GM18868 (cell line): ENCODE results near the gene THAP2.

ENCODE experiments used
- ATAC-seq: cut with Tn5 transposase; IDR thresholded peaks from one replicate; pipeline ENCODE4 v1.9.1; 2021; ENCODE audit warnings: mild to moderate bottlenecking, moderate library complexity; ENCODE audit not compliant: unreplicated experiment

THAP2 gene

DNA sequence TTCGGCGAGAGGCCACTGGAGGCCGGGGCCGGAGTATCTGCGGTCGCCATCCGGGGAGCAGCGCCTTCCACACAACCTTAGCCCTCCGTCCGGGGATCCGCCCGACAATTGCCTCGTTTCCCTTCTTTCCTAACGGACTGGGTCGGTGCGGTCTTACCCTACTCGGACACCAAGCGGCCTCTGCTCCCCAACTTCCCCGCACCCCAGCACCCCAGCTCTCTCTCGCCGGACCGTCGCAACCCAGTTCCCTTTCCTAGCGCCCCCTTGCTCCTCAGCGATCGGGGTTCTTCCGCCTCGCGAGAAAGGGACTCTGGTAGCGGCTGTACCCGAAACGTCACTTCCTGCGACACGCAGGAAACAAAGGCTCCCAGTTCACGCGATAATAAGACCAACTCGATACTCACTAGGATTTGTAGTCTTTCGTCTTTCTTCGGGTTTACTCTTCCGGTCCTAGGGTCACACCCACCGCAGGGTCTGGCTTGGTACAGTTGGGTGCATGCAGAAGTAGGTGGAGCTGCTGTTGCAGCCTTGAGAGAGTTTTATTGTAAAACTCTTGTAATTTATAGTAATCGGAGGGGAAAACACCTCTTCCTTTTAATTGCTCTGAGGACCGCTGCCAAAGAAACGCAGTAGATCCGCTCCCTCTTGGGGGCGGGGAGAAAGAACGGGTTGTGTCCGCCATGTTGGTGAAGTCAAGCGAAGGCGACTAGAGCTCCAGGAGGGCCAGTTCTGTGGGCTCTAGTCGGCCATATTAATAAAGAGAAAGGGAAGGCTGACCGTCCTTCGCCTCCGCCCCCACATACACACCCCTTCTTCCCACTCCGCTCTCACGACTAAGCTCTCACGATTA lies at the start of gene THAP2, which contains the start of gene ZFC3H1:
Gene THAP2, plus strand, starts transcription at position 741 of the 850 bp plus-strand sequence. CDS start 209 bp downstream, outside the sequence.
Gene ZFC3H1, minus strand, starts transcription at position 288 of the 850 bp plus-strand sequence. Its CDS starts 238 bp downstream, at position 50.
- peak; percentile 90 for ATAC-seq

DNA sequence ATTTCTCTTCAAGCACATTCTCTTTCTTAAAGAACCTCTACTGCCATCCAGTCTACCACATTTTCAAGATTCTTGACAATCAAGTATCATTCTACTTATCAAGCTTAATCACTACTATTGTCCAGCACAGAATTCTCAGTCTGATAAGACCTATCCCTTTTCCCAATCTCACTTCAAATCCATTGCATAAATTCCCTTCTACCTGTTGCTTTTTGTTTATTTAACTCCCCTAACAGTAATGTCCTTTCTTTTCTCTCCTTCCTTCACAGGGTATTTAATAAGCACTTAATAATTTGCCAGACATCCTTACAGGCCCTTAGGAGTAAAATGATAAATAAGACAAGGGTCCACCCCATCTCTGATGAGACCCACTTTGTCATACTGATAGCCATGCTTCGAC lies 42.2 kb upstream of the THAP2 start:
- no peak for ATAC-seq

DNA sequence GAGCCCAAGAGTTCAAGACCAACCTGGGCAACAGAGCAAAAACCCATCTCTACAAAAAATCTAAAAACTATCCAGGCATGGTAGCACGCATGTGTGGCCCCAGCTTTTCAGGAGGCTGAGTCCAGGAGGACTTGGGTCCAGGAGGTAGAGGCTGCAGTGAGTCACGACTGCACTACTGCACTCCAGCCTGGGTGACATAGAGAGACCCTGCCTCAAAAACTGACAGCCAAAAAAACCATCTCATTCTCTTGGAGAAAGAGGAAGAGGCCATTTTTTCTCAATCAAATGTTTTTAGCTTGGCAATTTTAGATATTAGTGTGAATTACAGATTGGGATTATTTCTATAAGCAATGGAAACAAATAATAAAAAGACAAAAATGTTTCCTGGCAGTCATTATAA lies 38.6 kb upstream of the THAP2 start:
- no peak for ATAC-seq

DNA sequence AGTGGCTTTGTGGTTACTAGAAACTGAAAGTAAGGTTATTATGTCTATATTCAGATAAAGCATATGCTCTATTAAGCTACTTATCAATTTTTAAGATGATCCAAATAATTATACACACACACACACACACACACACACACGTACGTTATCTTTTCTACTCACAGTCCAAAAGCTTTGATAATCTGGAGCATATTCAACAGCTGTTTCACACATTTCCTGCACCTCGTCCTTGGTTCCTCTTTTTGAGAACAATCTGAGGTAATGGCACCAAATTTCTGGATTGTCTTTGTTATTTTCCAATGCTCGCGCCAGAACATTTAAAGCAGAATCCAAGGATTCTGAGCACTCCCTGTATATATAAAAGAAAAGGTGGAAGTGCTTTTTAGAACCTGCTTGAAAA lies 38.0 kb upstream of the THAP2 start:
- peak; percentile 69 for ATAC-seq

DNA sequence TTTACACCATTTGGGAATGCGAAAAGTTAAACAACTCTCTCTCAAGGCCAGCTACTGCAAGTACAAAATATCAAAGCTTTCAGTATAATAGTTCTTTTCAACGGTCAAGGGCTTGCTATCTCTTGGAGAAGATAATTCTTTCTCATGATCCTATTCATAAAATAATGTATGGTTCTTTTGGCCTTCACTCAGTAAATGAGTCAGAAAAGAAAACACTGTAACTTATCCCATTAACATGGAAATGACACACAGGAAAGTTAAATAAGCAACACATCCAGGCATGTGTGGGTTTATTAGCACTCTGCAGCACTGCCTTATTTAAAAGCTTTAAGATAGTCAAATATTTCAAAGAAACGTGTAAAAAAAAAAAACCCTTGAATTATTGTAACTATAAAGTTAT lies 37.3 kb upstream of the THAP2 start:
- no peak for ATAC-seq

DNA sequence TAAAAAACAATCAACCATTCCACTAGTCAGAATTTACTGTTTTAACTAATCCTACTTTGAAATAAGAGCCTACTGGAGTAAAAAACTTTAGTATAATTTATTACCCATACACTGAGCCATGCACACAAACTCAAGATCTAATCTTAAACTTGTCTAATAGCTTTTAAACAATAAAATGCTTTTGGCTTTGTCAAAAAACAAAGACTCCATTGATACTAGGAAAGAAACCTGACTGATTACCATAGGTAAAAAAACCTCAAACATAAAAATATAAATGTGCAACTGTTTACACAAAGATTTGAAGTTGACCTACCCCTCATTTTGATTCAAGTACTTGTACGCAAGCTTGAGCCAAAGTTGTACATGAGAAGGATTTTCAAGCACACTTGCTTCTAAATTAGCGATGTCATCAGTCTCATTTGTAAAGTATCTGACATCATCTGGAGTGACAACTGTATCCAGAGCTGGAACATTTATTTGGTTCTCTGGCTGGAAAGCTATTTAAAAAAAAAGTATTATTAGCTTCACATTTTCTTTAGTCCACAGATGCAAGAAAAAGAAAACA lies 36.6 kb upstream of the THAP2 start:
- ATAC-seq, result no peak

DNA sequence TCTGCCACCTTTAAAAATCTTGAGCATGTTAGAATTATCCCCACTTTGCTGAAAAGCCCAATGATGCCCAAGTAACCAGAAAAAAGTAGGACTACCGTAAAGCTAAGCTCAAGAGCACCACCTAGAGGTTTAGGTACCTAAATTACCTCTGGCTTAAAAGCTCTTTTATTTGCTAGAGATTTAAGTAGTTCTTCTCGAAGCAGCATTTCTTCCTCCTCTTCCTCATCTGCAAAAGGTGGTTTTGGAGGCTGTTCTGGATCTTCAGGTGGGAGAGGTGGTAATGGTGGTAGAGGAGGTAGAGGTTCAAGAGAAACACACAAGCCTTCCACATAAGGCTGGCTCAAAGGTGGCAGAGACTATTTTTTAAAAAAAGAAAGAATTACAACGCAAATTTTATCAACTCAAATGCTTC lies 27.4 kb upstream of the THAP2 start:
- peak; percentile 62 for ATAC-seq

DNA sequence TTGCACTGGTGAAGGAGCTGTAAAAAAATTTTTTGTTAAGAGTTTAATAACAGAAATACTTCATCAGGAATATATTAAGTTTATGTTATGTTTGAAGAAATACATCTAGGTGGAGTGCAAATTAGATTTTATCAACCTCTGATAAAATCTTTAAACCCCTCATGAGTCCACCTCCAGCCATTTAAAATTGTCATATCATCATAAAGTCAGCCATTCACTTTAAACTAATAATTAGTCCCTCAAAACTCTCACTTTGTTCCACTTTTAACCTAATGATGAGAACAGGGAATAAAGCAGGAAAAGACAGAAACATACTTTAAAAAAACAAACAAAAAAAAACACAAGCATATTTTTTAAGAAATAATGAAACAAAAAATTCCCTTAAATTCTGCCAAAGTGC lies 25.6 kb upstream of the THAP2 start:
- no peak for ATAC-seq

DNA sequence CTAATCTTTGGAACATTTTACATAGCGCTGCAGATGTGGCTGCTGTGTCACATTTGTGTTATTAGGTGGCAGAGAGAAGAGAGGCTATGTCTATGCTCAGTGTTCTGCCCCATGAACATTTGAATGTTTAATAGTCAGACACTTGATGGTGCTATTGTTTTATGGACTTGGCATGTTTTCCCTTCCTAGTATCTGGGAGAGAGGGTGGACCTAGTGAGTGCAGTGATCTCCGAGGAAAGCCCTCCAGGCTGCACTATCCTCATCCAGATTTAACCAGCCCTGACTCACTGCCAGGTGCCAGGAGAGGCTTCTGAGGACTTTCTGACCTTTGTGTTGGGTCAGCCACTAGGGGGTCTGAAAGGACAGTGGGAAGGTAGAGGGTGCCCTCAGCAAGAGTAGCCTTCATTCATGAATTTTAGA lies 24.8 kb upstream of the THAP2 start:
- no peak for ATAC-seq

DNA sequence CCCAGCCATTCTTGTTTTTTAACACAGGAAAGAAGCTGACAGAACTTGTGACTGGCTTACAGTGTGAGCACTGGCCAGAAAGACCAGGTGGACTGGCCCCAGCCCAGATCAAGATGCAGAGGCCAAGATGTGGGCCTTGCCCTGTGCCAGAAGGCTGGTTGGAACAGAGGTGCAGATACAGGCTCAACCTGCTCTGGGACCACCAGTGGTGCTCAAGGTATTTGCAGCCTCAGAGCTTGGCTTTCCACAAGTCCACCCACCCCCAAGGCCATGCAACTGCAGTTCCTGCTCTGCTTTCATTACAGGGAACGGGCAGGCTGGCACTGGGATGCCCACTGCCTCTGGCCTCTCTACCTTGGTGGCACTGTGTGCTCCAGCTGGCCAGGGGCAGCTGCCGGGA lies 23.8 kb upstream of the THAP2 start:
- no peak for ATAC-seq

DNA sequence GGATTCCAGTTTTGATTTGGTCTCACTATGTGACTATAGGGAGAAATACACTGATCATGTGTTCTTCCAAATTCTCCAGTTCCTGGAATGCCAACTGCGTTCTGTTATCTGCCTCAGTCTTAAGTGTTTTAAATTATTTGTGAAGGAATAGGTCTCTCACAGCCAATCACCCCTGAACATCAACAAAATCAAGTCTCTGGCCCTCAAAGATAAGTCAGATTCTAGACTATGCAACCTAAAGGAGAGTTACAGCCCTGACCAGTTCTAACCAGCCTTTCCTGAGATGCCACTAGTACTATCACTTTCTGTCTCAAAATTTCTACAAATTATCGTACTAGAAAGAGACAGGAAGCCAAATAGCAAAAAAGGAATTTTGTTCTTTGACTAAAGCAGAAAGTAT lies 22.7 kb upstream of the THAP2 start:
- no peak for ATAC-seq

DNA sequence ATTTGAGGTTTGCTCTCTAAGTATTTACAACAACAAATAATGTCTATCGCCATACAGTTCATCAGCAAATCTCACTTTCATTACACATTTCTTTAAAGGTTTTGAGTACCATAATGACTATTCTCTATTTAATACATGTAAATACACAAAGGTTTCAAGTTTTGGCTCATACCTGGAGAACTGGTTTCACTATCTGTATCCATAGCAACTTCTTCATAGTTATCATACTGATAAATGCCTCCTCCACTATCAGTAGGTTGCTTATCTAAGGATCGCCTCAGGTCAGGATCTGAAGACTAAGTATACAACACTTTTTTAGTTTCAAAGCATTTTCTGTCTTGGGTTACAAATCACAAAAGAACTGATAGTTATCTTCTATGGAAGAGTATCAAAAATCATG lies 21.8 kb upstream of the THAP2 start:
- ATAC-seq, result peak; percentile 81

DNA sequence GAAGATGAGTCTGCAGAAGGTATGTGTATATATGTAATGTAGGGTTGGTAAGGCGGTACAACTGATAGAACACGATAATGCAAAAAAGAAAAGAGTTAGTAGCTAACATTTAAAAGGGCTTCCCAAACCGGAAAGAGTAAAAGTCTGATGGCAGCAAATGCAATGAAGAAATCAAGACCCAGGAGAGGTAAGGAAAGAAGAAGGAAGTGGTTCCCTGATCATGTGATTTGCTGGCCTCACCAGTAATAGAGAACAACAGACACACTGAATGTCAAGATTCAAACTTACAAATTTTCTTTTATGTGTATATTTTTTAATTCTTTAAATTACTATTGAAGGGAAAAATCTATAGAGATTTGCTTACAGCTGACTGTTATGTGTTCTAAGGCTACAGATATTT lies 18.8 kb upstream of the THAP2 start:
- ATAC-seq, result no peak

DNA sequence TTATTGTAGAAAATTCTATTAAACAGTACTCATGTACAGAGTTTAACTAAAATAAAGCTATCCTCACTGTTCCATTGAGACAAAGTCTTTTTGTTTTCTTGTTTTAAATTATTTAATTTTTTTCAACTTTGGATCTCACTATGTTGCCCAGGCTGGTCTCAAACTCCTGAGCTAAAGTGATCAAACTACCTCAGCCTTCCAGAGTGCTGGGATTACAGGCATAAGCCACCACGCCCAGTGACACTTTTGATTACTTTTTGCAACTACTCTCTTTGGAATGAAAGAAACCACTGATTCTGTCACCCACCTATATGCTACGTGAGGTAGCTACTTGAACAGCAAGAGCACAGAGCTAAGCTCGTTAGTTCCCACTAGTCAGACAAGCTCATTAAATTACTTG lies 17.6 kb upstream of the THAP2 start:
- ATAC-seq, result no peak

DNA sequence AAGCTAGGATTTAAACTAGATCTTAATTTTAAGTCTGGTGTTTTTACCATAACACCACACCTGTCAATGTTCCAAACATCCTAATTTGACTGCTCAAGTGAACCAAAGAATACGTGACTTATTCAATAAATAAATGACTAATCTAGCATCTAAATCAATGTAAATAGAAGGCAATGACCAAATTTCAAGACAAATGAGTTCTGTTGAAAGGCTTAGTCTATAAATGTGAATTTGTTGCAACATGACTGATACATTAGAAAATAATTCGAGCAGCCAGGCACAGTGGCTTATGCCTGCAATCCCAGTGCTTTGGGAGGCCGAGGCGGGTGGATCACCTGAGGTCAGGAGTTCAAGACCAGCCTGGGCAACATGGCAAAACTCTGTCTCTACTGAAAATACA lies 15.6 kb upstream of the THAP2 start:
- ATAC-seq, result no peak

DNA sequence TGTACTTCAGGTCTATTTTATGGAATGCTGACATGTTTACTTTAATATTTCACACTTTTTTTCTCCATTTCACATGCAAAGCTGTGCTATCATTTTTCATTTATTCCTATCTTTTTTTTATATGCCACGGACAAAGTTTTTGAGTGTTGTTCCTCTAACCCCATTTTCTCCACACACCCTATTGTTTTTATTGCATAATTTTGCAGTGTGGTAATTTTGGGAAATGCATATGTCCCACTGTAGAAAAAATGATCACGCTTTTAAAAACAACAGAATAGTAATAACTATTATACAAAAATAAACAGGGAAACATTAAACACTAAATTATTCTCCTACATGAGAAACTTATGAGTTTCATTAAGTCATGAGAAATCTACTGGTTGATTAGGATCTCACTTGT lies 14.7 kb upstream of the THAP2 start:
- no peak for ATAC-seq

DNA sequence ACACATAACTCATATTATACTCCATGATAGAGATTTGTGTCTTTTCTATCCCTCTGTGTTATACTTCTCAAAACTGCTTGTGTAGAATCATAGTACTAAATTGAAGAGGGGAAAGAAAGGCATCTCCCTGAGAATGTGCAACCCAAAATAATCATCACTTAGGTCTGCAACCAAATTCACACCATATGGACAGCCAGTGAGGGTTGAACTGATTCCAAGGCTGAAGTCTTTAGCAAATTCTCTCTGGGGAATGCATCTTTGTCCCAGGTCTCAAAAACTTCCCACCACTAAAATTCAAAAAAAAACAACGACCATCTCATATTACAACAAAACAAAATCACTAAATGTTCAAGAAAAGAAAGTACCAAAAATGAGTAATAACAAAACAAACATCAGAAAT lies 11.4 kb upstream of the THAP2 start:
- ATAC-seq, result no peak

DNA sequence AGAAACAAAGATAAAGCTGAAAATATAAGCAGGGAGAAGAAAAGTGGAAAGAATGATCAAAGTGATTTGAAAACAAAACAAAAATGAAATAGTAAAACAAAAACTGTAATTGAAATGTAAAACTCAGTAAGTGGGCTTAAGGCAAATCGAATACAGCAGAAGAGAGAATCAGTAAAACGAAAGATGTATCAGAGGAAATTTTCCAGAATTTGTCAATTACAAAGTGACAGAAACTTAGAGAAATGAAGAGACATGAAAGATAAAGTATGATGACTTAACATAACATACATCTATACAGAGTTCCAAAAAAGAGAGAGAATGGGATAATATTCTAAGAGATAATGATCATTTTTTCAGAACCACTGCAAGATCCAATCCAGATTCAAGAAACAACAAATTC lies 11.0 kb upstream of the THAP2 start:
- no peak for ATAC-seq

DNA sequence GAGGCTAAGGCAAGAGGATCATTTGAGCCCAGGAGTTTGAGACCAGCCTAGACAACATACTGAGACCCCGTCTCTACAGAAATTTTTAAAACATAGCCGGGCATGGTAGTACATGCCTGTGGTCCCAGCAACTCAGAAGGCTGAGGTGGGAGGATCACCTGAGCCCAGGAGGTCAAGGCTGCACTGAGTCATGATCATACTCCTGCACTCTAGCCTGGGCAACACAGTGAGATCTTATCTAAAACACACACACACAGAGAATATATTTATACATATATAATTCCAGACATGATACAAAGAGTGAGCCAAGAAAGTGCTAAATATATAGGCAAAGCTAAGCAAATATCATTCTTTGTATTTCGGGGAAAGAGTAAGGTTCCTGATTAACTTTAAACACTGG lies 9.9 kb upstream of the THAP2 start:
- ATAC-seq, result no peak

DNA sequence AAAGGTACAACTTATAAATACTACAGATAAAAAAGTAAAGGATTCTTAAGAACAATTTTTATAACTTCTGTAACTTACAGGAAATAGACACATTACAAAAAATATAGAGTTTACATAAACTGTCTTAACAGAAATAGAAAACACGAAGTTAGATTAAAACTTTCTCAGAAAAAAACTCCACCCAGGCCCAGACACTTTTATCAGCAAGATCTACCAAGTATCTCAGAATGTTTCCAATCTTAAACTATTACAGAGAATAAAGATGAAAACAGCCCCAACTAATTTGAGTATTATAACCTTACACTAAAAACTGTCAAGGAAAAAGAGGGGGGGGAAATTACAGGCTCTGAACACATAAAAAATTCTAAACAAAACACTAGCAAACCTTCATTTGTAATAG lies 8.6 kb upstream of the THAP2 start:
- no peak for ATAC-seq

DNA sequence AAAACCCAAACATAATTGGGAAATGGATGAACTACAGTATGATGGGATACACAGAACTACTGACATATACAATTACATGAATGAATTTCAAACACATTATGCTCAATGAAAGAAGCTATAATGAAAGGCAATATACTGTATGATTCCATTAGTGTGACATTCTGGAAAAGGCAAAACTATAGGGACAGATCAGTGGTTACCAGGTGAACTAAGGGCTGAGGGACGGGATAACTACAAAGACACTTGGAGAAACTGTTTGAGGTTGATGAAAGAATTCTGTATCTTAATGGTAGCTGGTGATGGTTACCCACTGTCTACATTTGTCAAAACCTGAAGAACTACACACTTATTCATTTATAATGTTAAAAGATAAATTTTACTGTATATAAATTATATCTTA lies 8.2 kb upstream of the THAP2 start:
- ATAC-seq, result no peak

DNA sequence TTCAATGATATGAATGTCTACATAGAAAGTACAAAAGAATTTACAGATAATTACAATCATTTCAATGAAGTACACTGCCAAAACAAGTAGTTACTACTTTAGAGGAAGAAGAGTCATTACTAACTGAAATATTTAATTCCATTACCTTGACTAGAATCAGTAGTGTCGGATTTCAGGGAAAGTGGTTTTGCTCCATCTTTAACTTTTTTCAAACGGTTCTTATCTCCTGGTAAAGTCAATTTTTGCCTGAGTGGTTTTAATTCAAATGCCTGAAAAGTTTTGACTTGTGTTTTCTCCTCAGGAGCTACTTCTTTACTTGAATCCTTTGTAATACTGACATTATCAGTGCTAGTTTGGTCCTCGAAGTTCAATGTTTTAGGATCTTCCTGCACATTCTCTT lies 7.4 kb upstream of the THAP2 start:
- ATAC-seq, result no peak
